Measurements from ENCODE around the gene SEC14L1. TPM values are rescaled to one million over a fixed set of nuclear protein-coding genes. Genes with fewer than 3 reads are reported as not detected.

SEC14L1 gene
- polyA plus RNA-seq, 2 of the 4 experiments (the other 2 are of a cell fraction): 27.5 to 40.4 TPM

- ChIA-PET POLR2A (no interaction called here), CTCF (interaction anchor here (1.2 to 5.4 kb wide), 3 partner anchors 10 to 171 kb away, joined by 3 to 58 read pairs (median 4); no protein-coding TSS in a partner anchor)
- DNase-seq (ENCODE audit: low read depth in 1 of 2, low spot score in 1 of 2) (no peak), FAIRE-seq (no peak), ATAC-seq (no peak)
- Histone ChIP-seq H3K4me3 (no peak overlapping the region), H3K4me1 (peaks cover 36% of the 10 kb centered on the region), H3K9me3 (no peaks in the 10 kb centered on the region), H3K4me2 (no peak overlapping the region), H3K27ac (peak overlapping the region in 1 of 2 experiments; percentile 9; a peak in 1 of 6 replicates)
- WGBS (ENCODE audit: missing lambda C conversion rate): 95% methylated on average over 25 of the region's 27 CpGs
- no peak for TF ChIP-seq CTCF (IDR thresholded peaks at IDR 0.05)
- TF ChIP-seq NFE2L2 (conservative IDR thresholded peaks at IDR 0.05; ENCODE audit: low read length): no peak
- no peak for TF ChIP-seq HOXA7 (CRISPR knock-in tag; IDR thresholded peaks at IDR 0.05)
- TF ChIP-seq CBX2 (IDR thresholded peaks at IDR 0.05; ENCODE audit: borderline replicate concordance, low read depth): no peak
- no peak for TF ChIP-seq CBX8 (IDR thresholded peaks at IDR 0.05)
- TF ChIP-seq EHMT2 (IDR thresholded peaks at IDR 0.05; ENCODE audit: low read depth): no peak
- TF ChIP-seq ESRRA (IDR thresholded peaks at IDR 0.05; ENCODE audit: borderline replicate concordance, low read length): no peak
- no peak for TF ChIP-seq HDAC2 (IDR thresholded peaks at IDR 0.05)
- no peak for TF ChIP-seq FOSB (CRISPR knock-in tag; IDR thresholded peaks at IDR 0.05)
Measured at GRCh38 chr17:77257596-77258458, 117.1 kb downstream of the SEC14L1 start.

- POLR2A ChIA-PET: no interaction called here
- H3K4me1 ChIP-seq: peaks cover 33% of the 10 kb centered on the region
- no peaks in the 10 kb centered on the region for H3K9me3 ChIP-seq
- CTCF ChIA-PET: interaction anchor here (1.3 to 5.4 kb wide), 4 partner anchors 11 to 172 kb away, joined by 4 to 58 read pairs (median 6); no protein-coding TSS in a partner anchor
- TF ChIP-seq ZC3H11A (IDR thresholded peaks at IDR 0.05) (no peak), ESRRA (IDR thresholded peaks at IDR 0.05; ENCODE audit: borderline replicate concordance, low read length) (no peak)
- WGBS (ENCODE audit: missing lambda C conversion rate): 87% methylated on average over 12 of the region's 12 CpGs
- H3K4me2 ChIP-seq: no peak overlapping the region
- no peak overlapping the region for H3K27ac ChIP-seq
- no peak for ATAC-seq
- no peak for DNase-seq (ENCODE audit: low read depth in 1 of 2, low spot score in 1 of 2)
- no peak for FAIRE-seq
- H3K4me3 ChIP-seq: no peak overlapping the region
Measured at GRCh38 chr17:77258638-77259037, 117.9 kb downstream of the SEC14L1 start.

GRCh38 chr17:77264617-77265230 is 124.0 kb downstream of the SEC14L1 start:
- ChIA-PET POLR2A (no interaction called here), CTCF (interaction anchor here (0.7 to 2.0 kb wide), 4 partner anchors 9 to 50 kb away, joined by 3 to 8 read pairs (median 4); no protein-coding TSS in a partner anchor)
- no peak overlapping the region for H3K4me2 ChIP-seq
- H3K27ac ChIP-seq: no peak overlapping the region
- no peaks in the 10 kb centered on the region for H3K9me3 ChIP-seq
- ATAC-seq (no peak), DNase-seq (ENCODE audit: low read depth in 1 of 2, low spot score in 1 of 2) (no peak), FAIRE-seq (no peak)
- no peaks in the 10 kb centered on the region for H3K4me1 ChIP-seq
- WGBS (ENCODE audit: missing lambda C conversion rate): 76% methylated on average over 22 of the region's 22 CpGs
- no peak overlapping the region for H3K4me3 ChIP-seq
- no peak for TF ChIP-seq BCL3 (IDR thresholded peaks at IDR 0.05)
- no peak for TF ChIP-seq GATA3 (IDR thresholded peaks at IDR 0.05; ENCODE audit: borderline replicate concordance)
- TF ChIP-seq CBX2 (IDR thresholded peaks at IDR 0.05; ENCODE audit: borderline replicate concordance, low read depth): no peak
- TF ChIP-seq HEYL (CRISPR knock-in tag; IDR thresholded peaks at IDR 0.05): no peak
- TF ChIP-seq BHLHE40 (IDR thresholded peaks at IDR 0.05; ENCODE audit: low read depth, low read length): no peak
- TF ChIP-seq CEBPB (IDR thresholded peaks at IDR 0.05): no peak
- no peak for TF ChIP-seq RAD21 (conservative IDR thresholded peaks at IDR 0.05 in 1 of 2, IDR thresholded peaks at IDR 0.05 in 1 of 2)
- no peak for TF ChIP-seq USF2 (IDR thresholded peaks at IDR 0.05)
- TF ChIP-seq POLR2AphosphoS2 (conservative IDR thresholded peaks at IDR 0.05; ENCODE audit: low read length): no peak
- no peak for TF ChIP-seq RNF2 (IDR thresholded peaks at IDR 0.05; ENCODE audit: borderline replicate concordance, low read depth)
- no peak for TF ChIP-seq SMC3 (IDR thresholded peaks at IDR 0.05)
- no peak for TF ChIP-seq ZFP36 (IDR thresholded peaks at IDR 0.05; ENCODE audit: borderline replicate concordance, partially characterized antibody)
- TF ChIP-seq CTCF (IDR thresholded peaks at IDR 0.05): no peak
- no peak for TF ChIP-seq PHF8 (IDR thresholded peaks at IDR 0.05; ENCODE audit: borderline replicate concordance, low read depth)
- no peak for TF ChIP-seq ATOH8 (CRISPR knock-in tag; IDR thresholded peaks at IDR 0.05; ENCODE audit: low read depth)

All from A549 (cell line).